Neural progenitor cell (in vitro differentiated cells): ENCODE results near the gene ESYT2. TPM values are rescaled to one million over a fixed set of nuclear protein-coding genes. Genes with fewer than 3 reads are reported as not detected.

ENCODE experiments used
- DNase-seq: peaks from one replicate; pipeline ENCODE4 v3.0.0-alpha.2; 2016; ENCODE audit warnings: low spot score
- H2AFZ ChIP-seq: fragments of 200-600 bp; sonication (generic); replicated peaks from 2 replicates; pipeline ENCODE4 v1.6.1; 2016; ENCODE audit warnings: antibody characterized with exemption
- H3F3A ChIP-seq: fragments of 200-600 bp; sonication (generic); 2 replicates; pipeline ENCODE4 v1.6.1; 2016; ENCODE audit warnings: antibody characterized with exemption, low read depth
- H3K27ac ChIP-seq: fragments of 200-600 bp; sonication (generic); 2 replicates; pipeline ENCODE4 v1.5.1; 2016; ENCODE audit warnings: mild to moderate bottlenecking
- H3K27me3 ChIP-seq: fragments of 200-600 bp; sonication (generic); 2 replicates; pipeline ENCODE4 v1.6.1; 2016; ENCODE audit warnings: mild to moderate bottlenecking, moderate library complexity
- H3K36me3 ChIP-seq: fragments of 200-600 bp; sonication (generic); 2 replicates; pipeline ENCODE4 v1.5.1; 2016
- H3K4me1 ChIP-seq: fragments of 200-600 bp; sonication (generic); 2 replicates; pipeline ENCODE4 v1.6.1; 2016; ENCODE audit warnings: mixed run types
- H3K4me2 ChIP-seq: fragments of 200-600 bp; sonication (generic); 2 replicates; pipeline ENCODE4 v1.6.1; 2016
- H3K4me3 ChIP-seq: fragments of 200-600 bp; sonication (generic); 2 replicates; pipeline ENCODE4 v1.5.1; 2016
- H3K79me2 ChIP-seq: fragments of 200-600 bp; sonication (generic); 2 replicates; pipeline ENCODE4 v1.6.1; 2016; ENCODE audit warnings: low read depth
- H3K9ac ChIP-seq: fragments of 200-600 bp; sonication (generic); 2 replicates; pipeline ENCODE4 v1.6.1; 2016
- H3K9me3 ChIP-seq: fragments of 200-600 bp; sonication (generic); 2 replicates; pipeline ENCODE4 v1.5.1; 2016; ENCODE audit warnings: low read depth
- H4K20me1 ChIP-seq: fragments of 200-600 bp; sonication (generic); 2 replicates; pipeline ENCODE4 v1.6.1; 2016; ENCODE audit warnings: low read depth
- H3K27ac Mint-ChIP-seq: 3 replicates; pipeline ENCODE4 v1.8.0; 2021; ENCODE audit warnings: mixed read lengths
- H3K27me3 Mint-ChIP-seq: 2 replicates; pipeline ENCODE4 v1.8.0; 2022; ENCODE audit warnings: low read depth, mild to moderate bottlenecking, inconsistent platforms, moderate library complexity, mixed read lengths; ENCODE audit not compliant: insufficient read depth
- H3K36me3 Mint-ChIP-seq: 3 replicates; pipeline ENCODE4 v1.8.0; 2021; ENCODE audit warnings: mixed read lengths
- H3K4me1 Mint-ChIP-seq: 3 replicates; pipeline ENCODE4 v1.8.0; 2021; ENCODE audit warnings: mixed read lengths
- H3K4me3 Mint-ChIP-seq: 3 replicates; pipeline ENCODE4 v1.8.0; 2021; ENCODE audit warnings: mild to moderate bottlenecking, moderate library complexity, mixed read lengths
- H3K9me3 Mint-ChIP-seq: 3 replicates; pipeline ENCODE4 v1.8.0; 2020; ENCODE audit warnings: mixed read lengths
- EZH2 ChIP-seq: fragments of 200-600 bp; sonication (generic); IDR thresholded peaks from 2 replicates; pipeline ENCODE4 v1.6.1; 2017; ENCODE audit warnings: antibody characterized with exemption, mild to moderate bottlenecking, moderate library complexity
- EZH2phosphoT487 ChIP-seq: fragments of 200-600 bp; sonication (generic); IDR thresholded peaks from 2 replicates; pipeline ENCODE4 v1.6.1; 2017; ENCODE audit warnings: antibody characterized with exemption
- total RNA-seq: library from RNA; depleted of rRNA; stranded (reverse); fragments of >200 nt; gene quantifications from 2 replicates; pipeline ENCODE4 v1.2.3, GENCODE V29; 2015; ENCODE audit warnings: low replicate concordance
- TF ChIP-seq, protein P1 (sequence below): fragments of 200-600 bp; sonication (generic); IDR thresholded peaks from 2 replicates; pipeline ENCODE4 v1.5.1; 2017; ENCODE audit warnings: antibody characterized with exemption, mild to moderate bottlenecking

ESYT2 gene
- total RNA-seq, 1 donor from 2014 or later = 33.4 TPM

DNA sequence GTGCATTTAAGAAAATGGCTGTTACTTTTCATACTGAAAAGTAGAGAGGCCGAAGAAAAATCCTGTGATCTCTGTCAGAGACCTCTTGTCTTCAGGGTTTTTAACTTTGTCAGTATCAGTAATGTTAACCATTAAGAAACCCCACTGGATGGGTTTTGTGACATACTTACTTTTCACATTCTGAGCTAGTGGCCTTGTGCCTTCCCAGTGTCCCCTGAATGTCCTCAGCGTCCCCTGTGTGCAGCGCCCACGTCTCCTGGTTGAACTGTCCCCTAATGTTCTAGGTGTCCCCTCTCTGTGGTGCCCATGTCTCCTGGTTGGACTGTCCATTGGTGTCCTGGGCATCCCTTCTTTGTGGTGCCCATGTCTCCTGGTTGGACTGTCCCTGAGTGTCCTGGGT lies 36.7 kb upstream of the ESYT2 start:
- peaks cover 44% of the 10 kb centered on the region for H3K79me2 ChIP-seq
- no peaks in the 10 kb centered on the region for H4K20me1 ChIP-seq
- H3K27me3 ChIP-seq = no peaks in the 10 kb centered on the region
- H3K27ac ChIP-seq = no peak overlapping the region
- no peaks in the 10 kb centered on the region for H3K36me3 ChIP-seq
- no peak overlapping the region for H3K4me3 Mint-ChIP-seq
- TF ChIP-seq, protein P1, sequence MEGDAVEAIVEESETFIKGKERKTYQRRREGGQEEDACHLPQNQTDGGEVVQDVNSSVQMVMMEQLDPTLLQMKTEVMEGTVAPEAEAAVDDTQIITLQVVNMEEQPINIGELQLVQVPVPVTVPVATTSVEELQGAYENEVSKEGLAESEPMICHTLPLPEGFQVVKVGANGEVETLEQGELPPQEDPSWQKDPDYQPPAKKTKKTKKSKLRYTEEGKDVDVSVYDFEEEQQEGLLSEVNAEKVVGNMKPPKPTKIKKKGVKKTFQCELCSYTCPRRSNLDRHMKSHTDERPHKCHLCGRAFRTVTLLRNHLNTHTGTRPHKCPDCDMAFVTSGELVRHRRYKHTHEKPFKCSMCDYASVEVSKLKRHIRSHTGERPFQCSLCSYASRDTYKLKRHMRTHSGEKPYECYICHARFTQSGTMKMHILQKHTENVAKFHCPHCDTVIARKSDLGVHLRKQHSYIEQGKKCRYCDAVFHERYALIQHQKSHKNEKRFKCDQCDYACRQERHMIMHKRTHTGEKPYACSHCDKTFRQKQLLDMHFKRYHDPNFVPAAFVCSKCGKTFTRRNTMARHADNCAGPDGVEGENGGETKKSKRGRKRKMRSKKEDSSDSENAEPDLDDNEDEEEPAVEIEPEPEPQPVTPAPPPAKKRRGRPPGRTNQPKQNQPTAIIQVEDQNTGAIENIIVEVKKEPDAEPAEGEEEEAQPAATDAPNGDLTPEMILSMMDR = no peak
- DNase-seq = no peak
- no peak overlapping the region for H3K9ac ChIP-seq
- H3K9me3 ChIP-seq = no peaks in the 10 kb centered on the region
- no peak overlapping the region for H3K4me3 ChIP-seq
- no peaks in the 10 kb centered on the region for H3K9me3 Mint-ChIP-seq
- peaks cover 29% of the 10 kb centered on the region for H3K36me3 Mint-ChIP-seq
- peaks cover 37% of the 10 kb centered on the region for H3K4me1 Mint-ChIP-seq
- peaks cover 2% of the 10 kb centered on the region for H3K27me3 Mint-ChIP-seq
- no peak overlapping the region for H2AFZ ChIP-seq
- no peak overlapping the region for H3K27ac Mint-ChIP-seq
- peaks cover 13% of the 10 kb centered on the region for H3K4me1 ChIP-seq
- no peak overlapping the region for H3K4me2 ChIP-seq
- peaks cover 13% of the 10 kb centered on the region for H3F3A ChIP-seq

DNA sequence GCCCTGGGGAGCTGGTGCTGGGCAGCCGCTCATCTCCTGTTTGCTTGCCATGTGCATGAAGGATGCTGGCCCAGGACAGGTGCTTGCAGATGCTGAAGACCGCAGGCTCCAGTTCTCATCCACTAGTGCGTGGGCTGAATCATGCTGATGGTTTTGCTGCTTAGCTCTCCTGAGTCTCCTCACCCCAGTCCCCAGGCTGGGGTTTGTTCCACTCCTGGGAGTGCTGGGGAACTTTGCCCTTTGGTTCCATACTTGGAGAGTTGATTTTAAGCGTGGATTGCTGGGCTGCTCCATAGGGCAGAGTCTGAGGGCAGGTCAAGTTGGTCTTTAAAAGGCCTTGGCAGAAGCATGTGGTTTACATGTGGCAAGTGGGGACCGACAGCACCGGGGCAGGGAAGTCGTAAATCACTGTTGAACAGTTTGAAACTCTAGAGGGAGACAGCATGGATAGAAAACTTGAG lies 36.2 kb upstream of the ESYT2 start:
- no peaks in the 10 kb centered on the region for H4K20me1 ChIP-seq
- Mint-ChIP-seq H3K27me3 (peaks cover 2% of the 10 kb centered on the region), H3K9me3 (no peaks in the 10 kb centered on the region), H3K36me3 (peaks cover 25% of the 10 kb centered on the region), H3K4me3 (no peak overlapping the region), H3K4me1 (peaks cover 41% of the 10 kb centered on the region), H3K27ac (no peak overlapping the region)
- H3K4me2 ChIP-seq = no peak overlapping the region
- peaks cover 18% of the 10 kb centered on the region for H3F3A ChIP-seq
- H3K9me3 ChIP-seq = no peaks in the 10 kb centered on the region
- H3K9ac ChIP-seq = no peak overlapping the region
- peaks cover 47% of the 10 kb centered on the region for H3K79me2 ChIP-seq
- TF ChIP-seq EZH2 = no peak
- TF ChIP-seq, protein P1 = no peak
- no peak for TF ChIP-seq EZH2phosphoT487
- no peak for DNase-seq
- no peaks in the 10 kb centered on the region for H3K27me3 ChIP-seq
- H3K36me3 ChIP-seq = no peaks in the 10 kb centered on the region
- peaks cover 18% of the 10 kb centered on the region for H3K4me1 ChIP-seq
- no peak overlapping the region for H3K4me3 ChIP-seq
- H3K27ac ChIP-seq = no peak overlapping the region
- no peak overlapping the region for H2AFZ ChIP-seq

DNA sequence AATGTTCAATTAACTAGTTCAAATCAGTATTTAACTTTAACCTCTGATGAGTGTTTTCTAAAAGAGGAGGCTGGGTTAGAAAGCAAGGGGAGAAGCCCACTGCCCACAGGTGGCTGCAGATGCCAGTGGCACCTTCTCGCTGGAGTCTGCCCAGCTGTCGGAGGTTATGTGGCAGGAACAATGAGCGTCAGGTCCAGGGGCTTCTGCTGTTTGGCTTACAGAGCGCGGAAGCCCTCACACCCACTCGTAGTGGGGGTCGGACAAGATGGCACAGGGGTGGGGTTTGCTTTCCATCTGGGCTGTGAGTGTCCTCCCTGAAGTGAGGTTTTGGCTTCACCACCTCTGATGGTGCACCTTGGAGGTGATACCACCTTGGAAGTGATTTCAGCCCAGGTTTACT lies 35.5 kb upstream of the ESYT2 start:
- Histone ChIP-seq H3K4me1 (peaks cover 25% of the 10 kb centered on the region), H3K9ac (no peak overlapping the region), H3F3A (peaks cover 23% of the 10 kb centered on the region), H3K27ac (no peak overlapping the region), H3K36me3 (no peaks in the 10 kb centered on the region), H2AFZ (no peak overlapping the region), H4K20me1 (no peaks in the 10 kb centered on the region), H3K9me3 (no peaks in the 10 kb centered on the region), H3K4me3 (no peak overlapping the region), H3K79me2 (peaks cover 54% of the 10 kb centered on the region), H3K4me2 (no peak overlapping the region), H3K27me3 (no peaks in the 10 kb centered on the region)
- DNase-seq = no peak
- peaks cover 25% of the 10 kb centered on the region for H3K36me3 Mint-ChIP-seq
- H3K9me3 Mint-ChIP-seq = no peaks in the 10 kb centered on the region
- peaks cover 41% of the 10 kb centered on the region for H3K4me1 Mint-ChIP-seq
- peak overlapping the region; percentile 57 for H3K27ac Mint-ChIP-seq
- TF ChIP-seq EZH2 (no peak), EZH2phosphoT487 (no peak)
- TF ChIP-seq, protein P1 = no peak
- peaks cover 2% of the 10 kb centered on the region for H3K27me3 Mint-ChIP-seq
- H3K4me3 Mint-ChIP-seq = no peak overlapping the region

DNA sequence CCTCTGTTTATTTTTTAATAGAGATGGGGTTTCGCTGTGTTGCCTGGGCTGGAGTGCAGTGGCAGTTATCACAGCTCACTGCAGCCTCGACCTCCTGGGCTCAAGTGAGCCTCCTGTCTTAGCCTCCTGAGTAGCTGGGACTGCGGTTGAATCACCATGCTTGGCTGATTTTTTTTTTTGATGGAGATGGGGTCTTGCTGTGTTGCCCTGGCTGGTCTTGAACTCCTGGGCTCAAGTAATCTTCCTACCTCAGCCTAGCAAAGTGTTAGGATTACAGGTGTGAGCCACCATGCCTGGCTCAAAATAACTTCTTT lies 35.2 kb upstream of the ESYT2 start:
- Mint-ChIP-seq H3K27me3 (peaks cover 2% of the 10 kb centered on the region), H3K4me1 (peaks cover 45% of the 10 kb centered on the region), H3K4me3 (peak overlapping the region; percentile 80), H3K36me3 (peaks cover 25% of the 10 kb centered on the region), H3K27ac (no peak overlapping the region), H3K9me3 (no peaks in the 10 kb centered on the region)
- H3K27me3 ChIP-seq = no peaks in the 10 kb centered on the region
- no peak for TF ChIP-seq EZH2
- TF ChIP-seq, protein P1 = no peak
- TF ChIP-seq EZH2phosphoT487 = no peak
- no peaks in the 10 kb centered on the region for H3K9me3 ChIP-seq
- H3F3A ChIP-seq = peaks cover 23% of the 10 kb centered on the region
- H4K20me1 ChIP-seq = no peaks in the 10 kb centered on the region
- peaks cover 29% of the 10 kb centered on the region for H3K4me1 ChIP-seq
- peaks cover 58% of the 10 kb centered on the region for H3K79me2 ChIP-seq
- H3K9ac ChIP-seq = no peak overlapping the region
- H3K4me2 ChIP-seq = peak overlapping the region; percentile 85
- no peak for DNase-seq
- no peak overlapping the region for H3K27ac ChIP-seq
- H2AFZ ChIP-seq = no peak overlapping the region
- peak overlapping the region; percentile 62 for H3K4me3 ChIP-seq
- H3K36me3 ChIP-seq = no peaks in the 10 kb centered on the region
